Upper lobe of right lung (tissue), 1 donor: ENCODE data around the gene SLC22A4. TPM values are rescaled to one million over a fixed set of nuclear protein-coding genes. Genes with fewer than 3 reads are reported as not detected.

Experiments used
- ATAC-seq: fragments of 200-7000 bp; cut with Tn5 transposase; one replicate; pipeline ENCODE4 v1.9.1; 2020; ENCODE audit warnings: mild to moderate bottlenecking, moderate library complexity
- DNase-seq: peaks from one replicate; pipeline ENCODE4 v3.0.0-alpha.2; 2020
- H3K27ac ChIP-seq: fragments of 200-600 bp; one replicate; pipeline ENCODE4 v1.8.0; 2022
- H3K27me3 ChIP-seq: fragments of 200-600 bp; one replicate; pipeline ENCODE4 v1.8.0; 2022; ENCODE audit warnings: mild to moderate bottlenecking
- H3K36me3 ChIP-seq: fragments of 200-600 bp; one replicate; pipeline ENCODE4 v1.8.0; 2022
- H3K4me1 ChIP-seq: fragments of 200-600 bp; one replicate; pipeline ENCODE4 v1.8.0; 2022
- H3K4me3 ChIP-seq: fragments of 200-600 bp; one replicate; pipeline ENCODE4 v1.8.0; 2022; ENCODE audit warnings: mild to moderate bottlenecking
- H3K9me3 ChIP-seq: fragments of 200-600 bp; one replicate; pipeline ENCODE4 v1.8.0; 2022
- intact Hi-C: fragments of 100-400 bp; cut with DNase I; formaldehyde crosslinking; loops from one replicate; pipeline ENCODE4 v1.11.0; 2022
- total RNA-seq: library from RNA; stranded (reverse); fragmentation: NEBNext Ultra II Directional; extraction: Animal tissue kit (Norgen Biotek cat#: 25700); gene quantifications from one replicate; pipeline ENCODE4 v1.2.1, GENCODE V29; 2021
- TF ChIP-seq, protein P1 (sequence below): fragments of 200-600 bp; IDR thresholded peaks from one replicate; pipeline ENCODE4 v1.8.0; 2022; ENCODE audit warnings: antibody characterized with exemption
- donor health status: DM: no; HTN: yes; CAD: no; lungs with severe emphysema.

Gene SLC22A4
- total RNA-seq, 1 donor from 2014 or later, result 1.8 TPM

DNA sequence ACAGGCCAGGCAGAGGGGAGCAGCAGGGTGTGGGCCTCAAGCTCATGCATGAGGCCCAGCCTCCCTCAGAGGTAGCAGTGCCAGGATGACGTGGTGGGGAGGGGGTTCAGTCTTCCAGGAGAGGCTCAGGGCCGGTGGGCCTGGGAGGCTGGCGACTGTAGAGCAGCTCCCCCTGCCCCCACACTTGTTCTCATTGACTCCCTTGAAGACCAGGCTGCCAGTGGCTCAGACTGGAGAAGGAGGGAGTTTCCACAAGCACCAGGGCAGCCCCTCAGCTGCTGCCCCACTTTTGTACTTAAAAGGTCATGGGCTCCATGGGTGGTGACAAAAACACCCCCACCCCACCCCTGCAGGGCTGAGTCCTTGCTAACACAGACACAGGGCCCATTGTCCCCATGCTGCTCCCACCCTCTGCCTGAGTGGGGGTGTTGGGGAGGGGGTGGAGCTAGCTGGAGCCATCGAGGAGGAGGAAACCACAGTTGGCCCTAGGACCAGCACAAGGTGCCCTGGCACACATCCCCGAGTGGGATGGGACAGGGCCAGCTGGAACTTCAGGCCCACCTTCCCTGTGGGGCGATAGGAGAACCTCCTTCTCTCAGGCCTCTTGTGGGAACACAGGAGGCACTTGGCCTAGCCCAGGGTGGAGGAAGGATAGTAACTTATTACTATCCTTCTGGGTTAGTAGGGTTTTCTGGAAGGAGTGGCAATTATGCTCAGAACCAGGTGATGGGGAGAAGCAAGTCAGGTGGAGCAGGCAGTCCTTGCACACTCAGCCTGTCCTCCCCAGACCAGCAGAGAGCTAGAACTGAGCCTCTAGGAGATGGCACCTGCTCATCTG, 26.0 kb upstream of the SLC22A4 start:
- DNase-seq, result no peak
- no peaks in the 10 kb centered on the region for H3K36me3 ChIP-seq
- TF ChIP-seq, protein P1, sequence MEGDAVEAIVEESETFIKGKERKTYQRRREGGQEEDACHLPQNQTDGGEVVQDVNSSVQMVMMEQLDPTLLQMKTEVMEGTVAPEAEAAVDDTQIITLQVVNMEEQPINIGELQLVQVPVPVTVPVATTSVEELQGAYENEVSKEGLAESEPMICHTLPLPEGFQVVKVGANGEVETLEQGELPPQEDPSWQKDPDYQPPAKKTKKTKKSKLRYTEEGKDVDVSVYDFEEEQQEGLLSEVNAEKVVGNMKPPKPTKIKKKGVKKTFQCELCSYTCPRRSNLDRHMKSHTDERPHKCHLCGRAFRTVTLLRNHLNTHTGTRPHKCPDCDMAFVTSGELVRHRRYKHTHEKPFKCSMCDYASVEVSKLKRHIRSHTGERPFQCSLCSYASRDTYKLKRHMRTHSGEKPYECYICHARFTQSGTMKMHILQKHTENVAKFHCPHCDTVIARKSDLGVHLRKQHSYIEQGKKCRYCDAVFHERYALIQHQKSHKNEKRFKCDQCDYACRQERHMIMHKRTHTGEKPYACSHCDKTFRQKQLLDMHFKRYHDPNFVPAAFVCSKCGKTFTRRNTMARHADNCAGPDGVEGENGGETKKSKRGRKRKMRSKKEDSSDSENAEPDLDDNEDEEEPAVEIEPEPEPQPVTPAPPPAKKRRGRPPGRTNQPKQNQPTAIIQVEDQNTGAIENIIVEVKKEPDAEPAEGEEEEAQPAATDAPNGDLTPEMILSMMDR, result no peak
- no peak overlapping the region for H3K4me3 ChIP-seq
- intact Hi-C loops, result no loop called here
- no peak for ATAC-seq
- no peak overlapping the region for H3K27ac ChIP-seq
- H3K27me3 ChIP-seq, result no peaks in the 10 kb centered on the region
- peaks cover 11% of the 10 kb centered on the region for H3K4me1 ChIP-seq
- H3K9me3 ChIP-seq, result no peaks in the 10 kb centered on the region

DNA sequence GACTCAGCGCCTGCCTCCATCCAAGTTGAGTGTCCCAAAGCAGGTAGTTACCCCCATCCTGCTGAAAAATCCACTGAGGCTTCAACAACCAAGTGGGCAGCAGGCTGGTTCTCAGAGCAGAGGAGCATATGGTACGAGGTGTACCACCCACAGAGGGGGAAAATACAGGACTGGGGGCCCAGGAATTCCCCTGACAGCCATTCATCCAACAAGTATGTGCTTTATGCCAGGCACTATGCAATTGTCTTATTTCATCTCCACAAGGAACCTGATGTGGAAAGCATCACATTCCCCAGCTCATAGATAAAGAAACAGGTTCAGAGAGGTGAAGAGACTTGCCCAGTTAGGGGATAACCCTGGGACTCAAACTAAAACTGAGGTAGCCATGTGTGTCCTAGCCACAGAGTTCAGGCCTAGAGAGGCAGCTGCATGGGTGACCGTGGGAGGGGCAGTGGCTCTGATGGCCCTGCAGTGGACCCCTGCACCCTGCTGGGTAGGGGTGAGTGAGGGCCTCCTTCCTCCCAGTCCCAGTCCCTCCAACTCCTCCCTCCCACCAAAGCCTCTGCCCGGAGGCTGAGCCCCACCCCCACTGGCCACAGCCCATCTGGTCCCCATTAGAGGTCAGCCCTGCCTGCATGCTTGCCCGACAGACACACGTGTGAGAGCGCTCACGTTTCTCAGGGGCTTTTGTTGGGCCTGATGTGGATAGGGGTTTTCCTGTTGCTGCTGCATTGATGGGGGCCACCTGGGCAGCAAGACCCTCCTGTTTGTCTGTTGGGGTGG, 25.2 kb upstream of the SLC22A4 start:
- no peak overlapping the region for H3K27ac ChIP-seq

DNA sequence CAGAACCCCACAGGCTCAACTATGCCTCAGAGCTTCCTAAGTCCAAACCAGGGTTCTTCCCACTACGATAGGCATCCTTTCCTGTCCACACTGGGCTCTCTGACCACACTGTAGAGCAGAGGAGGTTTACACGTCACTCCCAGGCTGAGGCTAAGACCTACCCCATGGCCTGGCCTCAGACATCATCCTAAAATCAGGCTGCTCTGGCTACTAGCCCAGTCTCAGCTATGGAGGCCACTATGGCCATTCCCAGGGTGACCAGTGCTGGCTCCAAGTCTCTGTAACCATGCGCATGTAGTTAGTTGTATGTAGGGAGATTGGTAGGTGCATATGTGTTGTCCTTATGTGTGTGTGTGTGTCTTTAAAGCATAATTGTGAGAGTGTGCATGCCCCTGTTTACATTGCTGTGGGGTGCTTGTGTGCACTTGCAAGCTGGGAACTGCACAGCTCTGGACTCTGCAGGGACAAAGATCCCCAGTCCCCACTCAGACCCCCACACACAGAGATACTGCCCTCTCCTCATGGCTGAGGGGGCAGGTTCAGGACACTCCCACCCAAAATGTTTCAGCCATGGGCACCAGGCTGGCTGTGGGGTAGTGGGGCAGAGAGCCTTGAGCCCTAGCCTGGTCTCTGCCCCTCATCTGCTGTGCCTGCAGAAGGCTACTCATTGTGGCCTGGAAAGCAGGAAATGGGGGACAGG, 24.4 kb upstream of the SLC22A4 start:
- ATAC-seq (no peak), DNase-seq (no peak)
- no peak overlapping the region for H3K27ac ChIP-seq

More for the DNA sequence above, 25.2 kb upstream of the SLC22A4 start:
- Histone ChIP-seq H3K27me3 (no peaks in the 10 kb centered on the region), H3K4me1 (peaks cover 11% of the 10 kb centered on the region), H3K9me3 (no peaks in the 10 kb centered on the region), H3K4me3 (no peak overlapping the region), H3K36me3 (no peaks in the 10 kb centered on the region)
- DNase-seq (no peak), ATAC-seq (no peak)
- intact Hi-C loops, result no loop called here
- TF ChIP-seq, protein P1, result no peak

DNA sequence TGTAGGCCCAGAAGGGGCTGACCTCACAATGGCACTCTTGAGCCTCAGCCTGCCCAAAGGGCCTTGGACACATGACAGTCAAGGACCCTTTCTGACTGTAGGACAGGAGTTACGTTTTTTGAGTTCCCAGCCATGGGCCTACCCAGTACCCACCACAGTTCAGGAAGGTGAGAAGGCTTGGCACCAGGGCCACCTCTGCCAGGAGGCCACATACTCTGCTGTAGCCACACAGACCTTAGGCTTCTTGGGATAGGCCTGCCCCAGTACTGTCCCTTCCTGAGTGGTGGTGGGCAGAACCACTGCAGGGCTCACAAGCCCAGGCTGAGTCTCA, 23.9 kb upstream of the SLC22A4 start:
- Histone ChIP-seq H3K4me3 (no peak overlapping the region), H3K27ac (no peak overlapping the region), H3K9me3 (no peaks in the 10 kb centered on the region), H3K27me3 (no peaks in the 10 kb centered on the region), H3K4me1 (peaks cover 10% of the 10 kb centered on the region), H3K36me3 (no peaks in the 10 kb centered on the region)
- no peak for DNase-seq
- ATAC-seq, result no peak
- intact Hi-C loops, result no loop called here
- TF ChIP-seq, protein P1, result no peak

More for the DNA sequence above, 24.4 kb upstream of the SLC22A4 start:
- Histone ChIP-seq H3K4me1 (peaks cover 11% of the 10 kb centered on the region), H3K4me3 (no peak overlapping the region), H3K9me3 (no peaks in the 10 kb centered on the region), H3K27me3 (no peaks in the 10 kb centered on the region), H3K36me3 (no peaks in the 10 kb centered on the region)
- TF ChIP-seq, protein P1, result no peak
- intact Hi-C loops, result no loop called here

DNA sequence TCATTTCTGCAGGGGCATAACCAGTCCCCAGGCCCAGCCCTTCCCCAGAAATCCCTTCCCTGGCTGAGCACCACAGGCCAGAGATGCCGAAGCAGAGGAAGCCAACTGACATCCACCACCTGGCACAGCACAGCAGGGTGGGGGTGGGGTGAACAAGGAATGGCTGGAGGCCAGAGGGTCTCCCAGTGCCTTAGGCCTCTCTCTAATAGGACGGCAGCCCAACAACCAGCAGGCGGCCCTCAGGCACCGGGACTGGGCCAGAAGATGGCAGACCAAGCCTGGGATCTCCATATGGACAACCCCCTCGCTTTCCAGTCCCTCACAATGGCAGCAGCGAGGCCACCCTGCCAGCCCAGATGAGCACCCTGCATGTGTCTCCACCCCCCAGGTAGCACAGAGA, 23.5 kb upstream of the SLC22A4 start:
- Histone ChIP-seq H3K36me3 (no peaks in the 10 kb centered on the region), H3K27ac (no peak overlapping the region), H3K27me3 (no peaks in the 10 kb centered on the region), H3K9me3 (no peaks in the 10 kb centered on the region), H3K4me3 (no peak overlapping the region), H3K4me1 (peaks cover 5% of the 10 kb centered on the region)
- TF ChIP-seq, protein P1, result no peak
- DNase-seq (no peak), ATAC-seq (no peak)
- intact Hi-C loops, result no loop called here
